HEK293 (cell line): ENCODE data around the gene HPCAL1.
A peak's percentile ranks its signal among the peaks of the same experiment; 100 is the strongest.

Source experiments
- CTCF ChIA-PET: fragments of 350-600 bp; formaldehyde crosslinking; extraction: SDS; loops from one replicate; lab custom pipeline; 2021; ENCODE audit warnings: antibody characterized with exemption; lab: Yijun Ruan, JAX
- POLR2A ChIA-PET: fragments of 300-600 bp; formaldehyde crosslinking; extraction: SDS; loops from one replicate; lab custom pipeline; 2020; ENCODE audit warnings: antibody characterized with exemption, inconsistent platforms; lab: Yijun Ruan, JAX
- H3K27ac ChIP-seq: fragments of 200-500 bp; sonication (Bioruptor generic); 2 replicates; pipeline ENCODE4 v1.5.1; 2014; ENCODE audit warnings: low read depth, low read length, control low read depth, inconsistent platforms; ENCODE audit errors: extremely low read depth
- H3K36me3 ChIP-seq, 2 experiments: fragments of 200-500 bp in 1 of 2; sonication (Bioruptor generic) in 1 of 2; 1 replicate in 1 of 2; 2 replicates in 1 of 2; pipeline ENCODE4 v1.5.1; 2014 to 2017; ENCODE audit warnings: inconsistent platforms in 2 of 2, low read length in 2 of 2; ENCODE audit not compliant: control insufficient read depth in 2 of 2, insufficient read depth in 1 of 2
- H3K4me1 ChIP-seq: fragments of 200-500 bp; sonication (Bioruptor generic); 2 replicates; pipeline ENCODE4 v1.5.1; 2014; ENCODE audit warnings: mild to moderate bottlenecking, low read length, inconsistent platforms; ENCODE audit not compliant: control insufficient read depth, insufficient read depth
- H3K4me3 ChIP-seq: 2 replicates; pipeline ENCODE4 v1.5.1; 2011; ENCODE audit warnings: low read depth, mild to moderate bottlenecking, control low read depth, low read length, moderate library complexity
- H3K9me3 ChIP-seq: fragments of 200-500 bp; sonication (Bioruptor generic); 2 replicates; pipeline ENCODE4 v1.5.1; 2014; ENCODE audit warnings: low read depth, low read length, inconsistent platforms; ENCODE audit not compliant: control insufficient read depth, insufficient read depth
- BCL11B ChIP-seq: fragments of 450-650 bp; formaldehyde crosslinking; IDR thresholded peaks from 2 replicates; pipeline ENCODE4 v1.5.1; 2016; ENCODE audit warnings: low read depth, missing biosample characterization, missing genetic modification characterization
- GLI2 ChIP-seq: fragments of 450-650 bp; formaldehyde crosslinking; IDR thresholded peaks from 2 replicates; pipeline ENCODE4; 2017; ENCODE audit warnings: missing biosample characterization, missing genetic modification characterization, low read depth, borderline replicate concordance
- GLI4 ChIP-seq: fragments of 450-650 bp; formaldehyde crosslinking; IDR thresholded peaks from 2 replicates; pipeline ENCODE4 v1.5.1; 2016; ENCODE audit warnings: missing biosample characterization, missing genetic modification characterization
- RBAK ChIP-seq: fragments of 450-650 bp; formaldehyde crosslinking; IDR thresholded peaks from 2 replicates; pipeline ENCODE4 v1.5.1; 2016; ENCODE audit warnings: missing biosample characterization, missing genetic modification characterization
- SCRT1 ChIP-seq: fragments of 450-650 bp; formaldehyde crosslinking; IDR thresholded peaks from 2 replicates; pipeline ENCODE4 v1.5.1; 2016; ENCODE audit warnings: missing biosample characterization, missing genetic modification characterization, borderline replicate concordance
- SP7 ChIP-seq: fragments of 450-650 bp; formaldehyde crosslinking; IDR thresholded peaks from 2 replicates; pipeline ENCODE4 v1.5.1; 2016; ENCODE audit warnings: missing biosample characterization, missing genetic modification characterization
- ZBTB1 ChIP-seq: fragments of 450-650 bp; formaldehyde crosslinking; IDR thresholded peaks from 2 replicates; pipeline ENCODE4 v1.5.1; 2016; ENCODE audit warnings: missing biosample characterization, missing genetic modification characterization
- ZFP41 ChIP-seq: fragments of 450-650 bp; formaldehyde crosslinking; IDR thresholded peaks from 2 replicates; pipeline ENCODE4 v1.5.1; 2016; ENCODE audit warnings: missing biosample characterization, missing genetic modification characterization, borderline replicate concordance
- ZFP69B ChIP-seq: fragments of 450-650 bp; formaldehyde crosslinking; IDR thresholded peaks from 2 replicates; pipeline ENCODE4 v1.5.1; 2016; ENCODE audit warnings: missing biosample characterization, missing genetic modification characterization
- ZNF121 ChIP-seq: fragments of 450-650 bp; formaldehyde crosslinking; IDR thresholded peaks from 2 replicates; pipeline ENCODE4 v1.5.1; 2016; ENCODE audit warnings: missing biosample characterization, missing genetic modification characterization
- ZNF155 ChIP-seq: fragments of 450-650 bp; formaldehyde crosslinking; IDR thresholded peaks from 2 replicates; pipeline ENCODE4 v1.5.1; 2016; ENCODE audit warnings: missing biosample characterization, missing genetic modification characterization
- ZNF2 ChIP-seq: fragments of 450-650 bp; formaldehyde crosslinking; IDR thresholded peaks from 2 replicates; pipeline ENCODE4 v1.5.1; 2016; ENCODE audit warnings: missing biosample characterization, missing genetic modification characterization
- ZNF239 ChIP-seq: fragments of 450-650 bp; formaldehyde crosslinking; IDR thresholded peaks from 2 replicates; pipeline ENCODE4 v1.5.1; 2016; ENCODE audit warnings: missing biosample characterization, missing genetic modification characterization
- ZNF248 ChIP-seq: fragments of 450-650 bp; formaldehyde crosslinking; IDR thresholded peaks from 2 replicates; pipeline ENCODE4 v1.5.1; 2017; ENCODE audit warnings: missing biosample characterization, missing genetic modification characterization
- ZNF558 ChIP-seq: fragments of 450-650 bp; formaldehyde crosslinking; IDR thresholded peaks from 2 replicates; pipeline ENCODE4 v1.5.1; 2016; ENCODE audit warnings: missing biosample characterization, missing genetic modification characterization
- ZNF747 ChIP-seq: fragments of 450-650 bp; formaldehyde crosslinking; IDR thresholded peaks from 2 replicates; pipeline ENCODE4 v1.5.1; 2016; ENCODE audit warnings: missing biosample characterization, missing genetic modification characterization
- ZNF76 ChIP-seq: fragments of 450-650 bp; formaldehyde crosslinking; IDR thresholded peaks from 2 replicates; pipeline ENCODE4; 2016; ENCODE audit warnings: low read depth, missing biosample characterization, missing genetic modification characterization, borderline replicate concordance
- ZSCAN23 ChIP-seq: fragments of 450-650 bp; formaldehyde crosslinking; IDR thresholded peaks from 2 replicates; pipeline ENCODE4 v1.5.1; 2016; ENCODE audit warnings: missing biosample characterization, missing genetic modification characterization
- TF ChIP-seq, protein P1 (sequence below): fragments of 450-650 bp; formaldehyde crosslinking; IDR thresholded peaks from 2 replicates; pipeline ENCODE4 v1.5.1; 2016; ENCODE audit warnings: missing biosample characterization, missing genetic modification characterization
- TF ChIP-seq, protein P2 (sequence below): fragments of 450-650 bp; formaldehyde crosslinking; conservative IDR thresholded peaks from 2 replicates; pipeline ENCODE4 v1.5.1; 2016; ENCODE audit warnings: low read depth, missing biosample characterization, missing genetic modification characterization

The HPCAL1 gene

DNA sequence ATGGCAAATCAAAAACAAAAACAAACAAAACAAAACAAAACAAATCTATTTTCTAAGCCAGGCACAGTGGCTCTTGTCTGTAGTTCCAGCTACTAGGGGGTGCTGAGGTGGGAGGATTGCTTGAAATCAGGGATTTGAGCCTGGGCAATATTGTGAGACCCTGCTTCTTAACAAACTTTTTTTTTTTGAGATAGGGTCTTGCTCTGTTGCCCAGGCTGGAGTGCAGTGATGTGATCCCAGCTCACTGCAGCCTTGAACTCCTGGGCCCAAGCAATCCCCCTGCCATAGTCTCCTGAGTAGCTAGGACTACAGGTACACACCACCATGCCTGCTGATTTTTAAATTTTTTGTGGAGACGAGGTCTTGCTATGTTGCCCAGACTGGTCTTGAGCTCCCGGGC lies 6.2 kb downstream of the HPCAL1 start:
- ChIA-PET CTCF (interaction anchor here (0.6 to 1.7 kb wide), 3 partner anchors 72 to 106 kb away, joined by 3 to 8 read pairs (median 4); no protein-coding TSS in a partner anchor), POLR2A (interaction anchor here (0.6 kb wide), 1 partner anchor 185 kb away, joined by 3 read pairs; no protein-coding TSS in a partner anchor)
- no peak overlapping the region for H3K27ac ChIP-seq
- H3K4me1 ChIP-seq, result 0 out of 2 replicates have a peak, but pooled peaks cover 4% of the 10 kb centered on the region
- H3K36me3 ChIP-seq, result peaks cover 0 to 12% of the 10 kb centered on the region in 2 experiments; a peak in 1 of 3 replicates
- TF ChIP-seq SCRT1 (tag by site-specific recombination) (no peak), BCL11B (no peak), ZSCAN23 (tag by site-specific recombination) (no peak), ZNF121 (tag by site-specific recombination) (peak; percentile 78)
- no peaks in the 10 kb centered on the region for H3K9me3 ChIP-seq
- no peak overlapping the region for H3K4me3 ChIP-seq

DNA sequence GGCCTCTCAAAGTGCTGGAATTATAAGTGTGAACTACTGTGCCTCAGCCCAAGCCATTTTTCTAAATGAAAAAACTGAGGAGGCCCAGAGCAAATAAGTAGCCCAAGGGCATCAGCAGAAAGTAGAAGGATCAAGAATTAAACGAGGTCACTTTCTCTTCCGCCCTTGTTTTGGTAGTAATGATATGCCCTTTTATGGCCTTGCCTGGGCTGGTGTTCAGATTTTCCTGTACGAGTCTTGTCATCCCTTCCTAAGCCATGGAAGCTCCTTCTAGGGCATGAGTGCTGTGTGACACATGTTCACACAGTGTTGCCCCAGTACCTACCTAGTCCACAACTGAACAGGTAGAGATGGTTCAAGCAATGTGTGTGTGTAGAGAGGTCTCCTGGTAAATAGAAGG lies 6.6 kb downstream of the HPCAL1 start:
- Histone ChIP-seq H3K36me3 (peaks cover 0 to 12% of the 10 kb centered on the region in 2 experiments; a peak in 1 of 3 replicates), H3K4me1 (0 out of 2 replicates have a peak, but pooled peaks cover 4% of the 10 kb centered on the region), H3K9me3 (no peaks in the 10 kb centered on the region), H3K27ac (no peak overlapping the region), H3K4me3 (no peak overlapping the region)
- CTCF ChIA-PET, result interaction anchor here (0.6 to 1.7 kb wide), 2 partner anchors 100 to 105 kb away, joined by 4 to 8 read pairs; no protein-coding TSS in a partner anchor
- POLR2A ChIA-PET, result interaction anchor here (0.6 kb wide), 1 partner anchor 185 kb away, joined by 3 read pairs; no protein-coding TSS in a partner anchor
- TF ChIP-seq ZFP69B (tag by site-specific recombination), result no peak
- no peak for TF ChIP-seq ZFP41 (tag by site-specific recombination)
- TF ChIP-seq SP7 (tag by site-specific recombination), result no peak
- TF ChIP-seq RBAK (tag by site-specific recombination), result no peak
- TF ChIP-seq ZNF747, result no peak
- no peak for TF ChIP-seq ZNF558 (tag by site-specific recombination)
- TF ChIP-seq ZNF76 (tag by site-specific recombination), result no peak
- no peak for TF ChIP-seq ZNF239 (tag by site-specific recombination)
- TF ChIP-seq, protein P1, sequence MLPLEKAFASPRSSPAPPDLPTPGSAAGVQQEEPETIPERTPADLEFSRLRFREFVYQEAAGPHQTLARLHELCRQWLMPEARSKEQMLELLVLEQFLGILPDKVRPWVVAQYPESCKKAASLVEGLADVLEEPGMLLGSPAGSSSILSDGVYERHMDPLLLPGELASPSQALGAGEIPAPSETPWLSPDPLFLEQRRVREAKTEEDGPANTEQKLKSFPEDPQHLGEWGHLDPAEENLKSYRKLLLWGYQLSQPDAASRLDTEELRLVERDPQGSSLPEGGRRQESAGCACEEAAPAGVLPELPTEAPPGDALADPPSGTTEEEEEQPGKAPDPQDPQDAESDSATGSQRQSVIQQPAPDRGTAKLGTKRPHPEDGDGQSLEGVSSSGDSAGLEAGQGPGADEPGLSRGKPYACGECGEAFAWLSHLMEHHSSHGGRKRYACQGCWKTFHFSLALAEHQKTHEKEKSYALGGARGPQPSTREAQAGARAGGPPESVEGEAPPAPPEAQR, result no peak
- TF ChIP-seq, protein P2, sequence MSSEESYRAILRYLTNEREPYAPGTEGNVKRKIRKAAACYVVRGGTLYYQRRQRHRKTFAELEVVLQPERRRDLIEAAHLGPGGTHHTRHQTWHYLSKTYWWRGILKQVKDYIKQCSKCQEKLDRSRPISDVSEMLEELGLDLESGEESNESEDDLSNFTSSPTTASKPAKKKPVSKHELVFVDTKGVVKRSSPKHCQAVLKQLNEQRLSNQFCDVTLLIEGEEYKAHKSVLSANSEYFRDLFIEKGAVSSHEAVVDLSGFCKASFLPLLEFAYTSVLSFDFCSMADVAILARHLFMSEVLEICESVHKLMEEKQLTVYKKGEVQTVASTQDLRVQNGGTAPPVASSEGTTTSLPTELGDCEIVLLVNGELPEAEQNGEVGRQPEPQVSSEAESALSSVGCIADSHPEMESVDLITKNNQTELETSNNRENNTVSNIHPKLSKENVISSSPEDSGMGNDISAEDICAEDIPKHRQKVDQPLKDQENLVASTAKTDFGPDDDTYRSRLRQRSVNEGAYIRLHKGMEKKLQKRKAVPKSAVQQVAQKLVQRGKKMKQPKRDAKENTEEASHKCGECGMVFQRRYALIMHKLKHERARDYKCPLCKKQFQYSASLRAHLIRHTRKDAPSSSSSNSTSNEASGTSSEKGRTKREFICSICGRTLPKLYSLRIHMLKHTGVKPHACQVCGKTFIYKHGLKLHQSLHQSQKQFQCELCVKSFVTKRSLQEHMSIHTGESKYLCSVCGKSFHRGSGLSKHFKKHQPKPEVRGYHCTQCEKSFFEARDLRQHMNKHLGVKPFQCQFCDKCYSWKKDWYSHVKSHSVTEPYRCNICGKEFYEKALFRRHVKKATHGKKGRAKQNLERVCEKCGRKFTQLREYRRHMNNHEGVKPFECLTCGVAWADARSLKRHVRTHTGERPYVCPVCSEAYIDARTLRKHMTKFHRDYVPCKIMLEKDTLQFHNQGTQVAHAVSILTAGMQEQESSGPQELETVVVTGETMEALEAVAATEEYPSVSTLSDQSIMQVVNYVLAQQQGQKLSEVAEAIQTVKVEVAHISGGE (tag by site-specific recombination), result no peak
- TF ChIP-seq GLI2 (tag by site-specific recombination), result no peak
- TF ChIP-seq ZNF121 (tag by site-specific recombination), result no peak; the same call in 1 of the 2 replicates
- no peak for TF ChIP-seq ZBTB1 (tag by site-specific recombination)
- no peak for TF ChIP-seq ZNF2
- TF ChIP-seq GLI4 (tag by site-specific recombination), result no peak
- no peak for TF ChIP-seq ZNF248
- TF ChIP-seq ZNF155 (tag by site-specific recombination), result no peak
